ENCODE data around the gene PODXL2.
A peak's percentile ranks its signal among the peaks of the same experiment; 100 is the strongest.

The PODXL2 gene

DNA sequence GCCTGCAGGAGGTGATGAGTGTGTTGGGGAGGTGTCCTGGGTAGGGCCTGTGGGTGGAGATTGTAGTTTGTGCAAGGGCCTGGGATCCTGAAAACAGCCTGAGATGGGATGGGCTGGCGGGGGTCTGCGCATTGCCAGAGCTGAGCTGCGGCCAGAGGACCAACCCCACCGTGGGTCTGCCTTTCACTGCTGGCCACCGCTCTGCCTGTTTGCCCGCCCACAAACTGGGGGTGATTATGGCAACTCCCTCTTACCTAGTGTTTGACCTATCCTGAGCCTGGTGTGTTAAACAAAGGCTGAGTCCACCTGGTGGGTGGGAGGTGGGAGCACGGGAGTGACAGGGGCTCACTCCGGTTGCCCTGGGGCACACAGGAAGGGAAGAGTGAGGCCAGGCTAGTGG lies 53.6 kb downstream of the PODXL2 start:
- Histone ChIP-seq H3K4me3 (no peak overlapping the region), H3K27ac (no peak overlapping the region), H3K4me1 (no peaks in the 10 kb centered on the region), H3K27me3 (no peaks in the 10 kb centered on the region), H3K9me3 (no peaks in the 10 kb centered on the region), H3K36me3 (peaks cover 20 to 37% (median 26%) of the 10 kb centered on the region in 3 donors)
- TF ChIP-seq, protein P1, sequence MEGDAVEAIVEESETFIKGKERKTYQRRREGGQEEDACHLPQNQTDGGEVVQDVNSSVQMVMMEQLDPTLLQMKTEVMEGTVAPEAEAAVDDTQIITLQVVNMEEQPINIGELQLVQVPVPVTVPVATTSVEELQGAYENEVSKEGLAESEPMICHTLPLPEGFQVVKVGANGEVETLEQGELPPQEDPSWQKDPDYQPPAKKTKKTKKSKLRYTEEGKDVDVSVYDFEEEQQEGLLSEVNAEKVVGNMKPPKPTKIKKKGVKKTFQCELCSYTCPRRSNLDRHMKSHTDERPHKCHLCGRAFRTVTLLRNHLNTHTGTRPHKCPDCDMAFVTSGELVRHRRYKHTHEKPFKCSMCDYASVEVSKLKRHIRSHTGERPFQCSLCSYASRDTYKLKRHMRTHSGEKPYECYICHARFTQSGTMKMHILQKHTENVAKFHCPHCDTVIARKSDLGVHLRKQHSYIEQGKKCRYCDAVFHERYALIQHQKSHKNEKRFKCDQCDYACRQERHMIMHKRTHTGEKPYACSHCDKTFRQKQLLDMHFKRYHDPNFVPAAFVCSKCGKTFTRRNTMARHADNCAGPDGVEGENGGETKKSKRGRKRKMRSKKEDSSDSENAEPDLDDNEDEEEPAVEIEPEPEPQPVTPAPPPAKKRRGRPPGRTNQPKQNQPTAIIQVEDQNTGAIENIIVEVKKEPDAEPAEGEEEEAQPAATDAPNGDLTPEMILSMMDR (IDR thresholded peaks at IDR 0.05): no peak
- peak; percentile 15 to 55 for DNase-seq
- intact Hi-C loops (cut with DNase I; ENCODE audit: low total_unique reads): no loop called here

DNA sequence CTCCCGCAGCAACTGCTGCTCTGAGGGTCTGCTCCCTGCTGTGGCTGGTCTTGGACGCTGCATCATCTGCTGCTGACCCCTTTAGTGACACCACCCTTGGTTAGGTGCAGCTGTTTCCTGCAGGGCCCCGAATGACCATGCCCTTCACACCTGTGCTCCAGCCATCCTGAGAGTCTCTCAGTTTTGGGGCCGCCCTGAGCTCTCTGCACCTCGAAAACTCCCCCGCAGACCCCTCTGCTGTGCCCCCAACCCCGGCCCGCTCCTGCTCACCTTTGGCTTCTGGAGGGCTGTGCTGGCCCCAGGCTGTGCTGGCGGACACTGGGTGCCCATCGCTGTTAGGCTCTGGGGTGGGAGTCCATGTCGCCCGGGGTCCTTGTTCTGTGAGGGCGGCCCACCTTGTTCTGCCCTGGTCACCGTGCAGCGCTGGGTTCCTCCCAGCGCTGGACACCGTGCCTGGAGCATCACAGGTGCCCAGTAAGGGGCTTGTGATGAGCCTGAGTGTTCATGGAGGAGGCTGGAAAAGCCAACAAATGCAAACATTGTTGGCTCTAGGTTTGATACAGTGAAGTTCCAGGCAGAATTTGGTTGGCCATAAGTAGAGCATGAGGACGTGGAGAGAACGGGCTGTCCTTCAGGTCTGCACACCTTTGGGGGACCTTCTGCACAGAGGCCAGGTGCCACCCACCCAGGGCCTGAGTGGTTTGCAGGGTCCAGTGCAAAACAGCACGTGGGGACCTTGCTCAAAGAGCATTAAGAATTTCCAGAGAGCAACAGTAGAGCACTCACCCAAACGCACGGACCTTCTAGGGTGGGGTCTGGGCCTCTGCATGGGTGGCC lies 56.1 kb downstream of the PODXL2 start:
- Histone ChIP-seq H3K27me3 (no peaks in the 10 kb centered on the region), H3K4me1 (peaks cover 0 to 24% (median 22%) of the 10 kb centered on the region in 4 donors), H3K27ac (no peak overlapping the region), H3K36me3 (peaks cover 2 to 12% (median 3%) of the 10 kb centered on the region in 3 donors), H3K9me3 (no peaks in the 10 kb centered on the region), H3K4me3 (no peak overlapping the region)
- TF ChIP-seq, protein P1 (IDR thresholded peaks at IDR 0.05): no peak
- peak; percentile 17 to 55 for DNase-seq
- intact Hi-C loops (cut with DNase I; ENCODE audit: low total_unique reads): no loop called here

DNA sequence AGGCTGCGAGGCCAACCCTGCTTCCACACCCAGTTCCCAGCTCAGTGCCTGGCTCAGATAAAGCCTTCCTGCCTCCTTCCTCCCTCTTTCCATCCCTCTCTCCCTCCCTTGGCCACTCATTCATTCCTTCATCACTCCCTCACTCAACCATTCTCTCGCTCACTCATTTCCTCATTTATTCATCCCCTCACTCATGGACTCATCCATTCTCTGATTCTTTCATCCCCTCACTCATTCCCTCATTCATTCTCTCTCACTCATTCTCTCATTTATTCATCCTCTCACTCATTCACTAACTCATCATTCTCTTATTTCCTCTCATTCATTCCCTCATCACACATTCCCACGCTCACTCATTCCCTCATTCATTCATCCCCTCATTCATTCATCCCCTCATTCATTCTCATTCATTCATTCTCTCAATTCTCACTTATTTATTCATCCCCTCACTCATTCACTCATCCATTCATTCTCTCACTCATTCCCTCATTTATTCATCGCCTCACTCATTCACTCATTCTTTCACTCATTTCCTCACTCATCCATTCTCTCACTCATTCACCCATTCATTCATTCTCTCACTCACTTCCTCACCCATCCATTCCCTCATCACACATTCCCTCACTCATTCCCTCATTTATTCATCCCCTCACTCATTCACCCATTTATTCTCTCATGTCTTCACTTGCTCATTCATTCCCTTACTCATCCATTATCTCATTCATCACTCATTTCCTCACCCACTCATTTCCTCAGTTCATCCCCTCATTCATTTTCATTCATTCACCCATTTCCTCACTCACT lies 56.9 kb downstream of the PODXL2 start:
- Histone ChIP-seq H3K27ac (no peak overlapping the region), H3K4me3 (no peak overlapping the region), H3K9me3 (no peaks in the 10 kb centered on the region), H3K36me3 (peaks cover 0 to 4% (median 0%) of the 10 kb centered on the region in 3 donors), H3K4me1 (peaks cover 0 to 32% (median 30%) of the 10 kb centered on the region in 4 donors), H3K27me3 (no peaks in the 10 kb centered on the region)
- no peak for DNase-seq
- TF ChIP-seq, protein P1 (IDR thresholded peaks at IDR 0.05): no peak
- intact Hi-C loops (cut with DNase I; ENCODE audit: low total_unique reads): no loop called here

DNA sequence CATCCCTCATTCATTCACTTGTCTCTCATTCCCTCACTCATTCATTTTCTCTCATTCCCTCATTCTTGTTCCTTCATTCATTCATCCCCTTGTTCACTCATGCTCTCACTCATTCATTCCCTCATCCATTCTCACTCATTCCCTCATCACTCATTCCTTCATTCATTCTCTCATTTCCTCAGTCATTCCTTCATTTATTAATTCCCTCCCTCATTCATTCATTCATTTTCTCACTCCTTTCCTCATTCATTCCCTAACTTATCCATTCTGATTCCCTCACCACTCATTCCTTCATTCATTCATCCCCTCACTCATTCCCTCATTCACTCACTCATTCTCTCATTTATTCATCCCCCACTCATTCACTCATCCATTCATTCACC lies 57.5 kb downstream of the PODXL2 start:
- H3K4me3 ChIP-seq: no peak overlapping the region
- H3K4me1 ChIP-seq: peaks cover 0 to 38% (median 35%) of the 10 kb centered on the region in 4 donors
- intact Hi-C loops (cut with DNase I; ENCODE audit: low total_unique reads): no loop called here
- no peaks in the 10 kb centered on the region for H3K9me3 ChIP-seq
- no peaks in the 10 kb centered on the region for H3K27me3 ChIP-seq
- no peak for DNase-seq
- no peaks in the 10 kb centered on the region for H3K36me3 ChIP-seq
- TF ChIP-seq, protein P1 (IDR thresholded peaks at IDR 0.05): no peak
- no peak overlapping the region for H3K27ac ChIP-seq

DNA sequence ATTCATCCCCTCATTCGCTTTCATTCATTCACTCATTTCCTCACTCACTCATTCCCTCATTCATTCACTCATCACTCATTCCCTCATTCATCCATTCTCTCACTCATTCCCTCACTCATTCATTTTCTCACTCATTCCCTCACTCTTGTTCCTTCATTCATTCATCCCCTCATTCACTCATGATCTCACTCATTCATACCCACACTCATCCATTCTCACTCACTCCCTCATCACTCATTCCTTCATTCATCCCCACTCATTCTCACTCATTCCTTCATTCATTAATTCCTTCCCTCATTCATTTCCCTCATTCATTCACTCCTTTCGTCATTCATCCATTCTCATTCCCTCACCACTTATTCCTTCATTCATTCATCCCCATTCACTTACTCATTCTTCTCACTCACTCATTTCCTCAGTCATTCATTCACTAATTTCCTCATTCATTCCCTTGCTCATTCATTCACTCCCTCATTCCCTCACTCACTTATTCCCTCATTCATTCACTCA lies 58.3 kb downstream of the PODXL2 start:
- Histone ChIP-seq H3K9me3 (no peaks in the 10 kb centered on the region), H3K4me1 (peaks cover 0 to 42% (median 35%) of the 10 kb centered on the region in 4 donors), H3K36me3 (peaks cover 0 to 3% (median under 1%) of the 10 kb centered on the region in 3 donors), H3K4me3 (no peak overlapping the region), H3K27ac (no peak overlapping the region), H3K27me3 (no peaks in the 10 kb centered on the region)
- DNase-seq: no peak
- intact Hi-C loops (cut with DNase I; ENCODE audit: low total_unique reads): no loop called here
- TF ChIP-seq, protein P1 (IDR thresholded peaks at IDR 0.05): no peak
